HG03064 (cell line): ENCODE results near the gene C8B.

ENCODE experiments used
- ATAC-seq: cut with Tn5 transposase; IDR thresholded peaks from one replicate; pipeline ENCODE4 v1.9.1; 2021; ENCODE audit warnings: low read depth; ENCODE audit not compliant: unreplicated experiment

The C8B gene

DNA sequence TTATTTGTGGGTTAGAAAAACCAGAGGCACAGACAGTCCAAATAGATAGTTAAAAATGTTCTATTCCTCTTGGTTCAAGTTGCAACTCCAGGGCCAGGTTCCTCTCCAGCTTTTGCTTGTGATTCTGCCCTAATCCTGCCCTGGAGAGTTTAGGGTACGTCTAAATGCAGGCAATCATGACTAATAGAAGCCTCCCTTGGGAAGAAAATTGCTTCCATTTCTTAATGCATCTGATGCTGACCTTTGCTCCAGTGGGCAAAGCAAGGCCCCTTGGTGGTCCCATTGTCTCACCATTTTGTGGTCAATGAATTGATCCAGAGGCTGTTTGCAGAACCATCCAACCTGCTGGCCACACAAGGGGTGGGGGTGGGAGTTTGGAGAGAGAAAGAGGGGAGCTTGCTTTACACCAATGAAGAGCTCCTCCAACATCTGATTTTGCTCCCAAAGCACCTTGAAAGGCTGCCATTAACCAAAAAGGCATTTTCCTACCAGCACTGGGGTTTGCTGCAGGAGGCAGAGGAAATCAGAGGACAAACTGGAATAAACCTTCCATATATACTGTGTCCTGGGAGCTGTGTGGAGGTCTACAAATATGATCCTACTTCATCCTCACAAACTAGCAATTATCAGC, 31.3 kb downstream of the C8B start:
- no peak for ATAC-seq

DNA sequence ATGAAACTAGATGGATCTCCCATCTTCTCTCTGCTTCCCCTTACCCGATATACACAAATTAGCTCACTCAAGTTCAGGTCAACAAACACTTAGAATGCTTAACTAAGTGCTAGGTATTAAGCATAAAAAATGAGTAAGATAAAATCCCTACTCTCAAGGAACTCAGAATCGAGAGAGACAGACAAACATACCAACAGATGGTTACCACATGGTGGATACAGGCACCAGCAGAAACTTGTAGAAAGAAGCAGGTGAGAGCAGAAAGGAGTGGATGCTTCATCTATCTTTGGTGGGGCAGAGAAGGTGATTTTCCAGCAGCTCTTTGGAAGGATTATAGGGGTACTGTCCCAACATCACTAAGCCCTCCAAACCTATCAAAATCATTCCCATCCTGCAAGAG, 32.2 kb downstream of the C8B start:
- ATAC-seq = no peak

- ATAC-seq = no peak
These were observed 32.7 kb downstream of the C8B start for GRCh38 chr1:56933161-56933560.

DNA sequence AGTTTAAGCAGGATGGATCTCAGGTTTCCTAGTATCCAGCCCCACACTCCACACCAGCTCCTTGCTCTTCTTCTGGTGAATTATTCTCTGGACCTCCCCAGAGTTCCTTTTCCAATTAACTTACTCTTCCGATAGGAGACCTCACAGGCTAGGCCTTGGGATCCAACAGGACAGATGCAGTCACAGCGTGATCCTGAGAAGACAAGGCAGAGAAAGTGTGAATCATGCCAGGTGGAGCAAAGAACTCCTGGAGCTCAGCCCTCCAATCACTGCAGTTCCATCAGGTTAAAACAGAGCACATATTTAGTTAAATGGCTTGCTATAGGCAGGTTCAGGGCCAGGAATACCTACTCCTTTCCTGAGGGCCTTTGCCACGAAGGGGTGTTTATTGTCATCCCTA, 34.1 kb downstream of the C8B start:
- ATAC-seq = no peak

DNA sequence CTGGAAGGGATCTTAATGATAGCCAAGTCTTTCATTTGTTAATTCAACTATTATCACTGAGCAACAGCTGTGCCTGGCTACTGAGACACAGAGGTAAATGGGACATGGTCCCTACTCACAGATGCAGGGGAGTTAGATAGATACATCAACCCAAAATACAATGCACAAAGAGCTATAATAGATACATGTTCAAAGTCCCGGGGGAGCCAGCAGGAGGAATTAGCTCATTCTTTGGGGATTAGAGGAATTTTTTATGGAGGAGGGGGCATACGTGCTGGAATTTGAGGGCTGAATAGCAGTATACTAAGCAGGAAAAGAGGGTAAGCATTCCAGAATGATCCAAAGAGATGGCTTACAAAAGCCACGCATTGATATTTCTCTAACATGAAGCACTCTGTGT, 34.6 kb downstream of the C8B start:
- no peak for ATAC-seq

DNA sequence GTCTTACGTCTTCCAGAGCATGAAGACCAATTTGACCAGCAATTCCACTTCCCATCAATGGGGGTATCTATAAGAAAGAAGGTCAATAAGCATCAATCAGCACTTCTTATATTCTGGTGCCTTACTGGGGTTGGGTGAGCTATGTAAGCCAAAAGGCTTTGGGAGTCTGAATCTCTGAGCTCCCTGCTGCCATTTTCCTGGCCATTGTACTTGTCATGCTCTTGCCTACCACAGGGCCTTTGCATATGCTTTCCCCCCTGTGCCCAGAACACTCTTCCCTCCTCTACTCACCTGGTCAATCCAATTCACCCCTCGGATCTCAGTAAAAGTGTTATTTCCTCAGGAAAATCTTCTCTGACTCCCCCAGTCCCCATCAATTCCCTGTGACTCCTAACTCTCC, 36.3 kb downstream of the C8B start:
- no peak for ATAC-seq

GRCh38 chr1:56927986-56928385, 37.8 kb downstream of the C8B start:
- ATAC-seq = no peak

DNA sequence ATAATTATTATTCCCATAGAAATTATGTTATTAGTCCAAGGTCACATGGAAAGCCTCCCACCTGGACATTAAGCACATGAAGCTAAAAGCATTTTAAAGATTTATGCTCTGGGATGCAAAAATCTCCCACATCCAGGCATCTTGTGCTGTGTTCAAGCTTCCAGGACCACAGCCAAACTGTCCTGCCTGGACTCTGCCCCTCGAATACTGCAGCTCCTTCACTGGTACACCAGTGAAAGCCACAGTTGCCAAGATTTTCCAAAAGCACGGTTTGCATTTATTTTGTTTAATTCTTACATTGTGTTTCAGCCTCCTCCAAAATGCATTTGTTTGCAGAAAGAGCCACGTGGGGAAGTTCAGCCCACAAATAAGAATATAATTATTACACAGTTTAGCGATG, 38.6 kb downstream of the C8B start:
- ATAC-seq = no peak

DNA sequence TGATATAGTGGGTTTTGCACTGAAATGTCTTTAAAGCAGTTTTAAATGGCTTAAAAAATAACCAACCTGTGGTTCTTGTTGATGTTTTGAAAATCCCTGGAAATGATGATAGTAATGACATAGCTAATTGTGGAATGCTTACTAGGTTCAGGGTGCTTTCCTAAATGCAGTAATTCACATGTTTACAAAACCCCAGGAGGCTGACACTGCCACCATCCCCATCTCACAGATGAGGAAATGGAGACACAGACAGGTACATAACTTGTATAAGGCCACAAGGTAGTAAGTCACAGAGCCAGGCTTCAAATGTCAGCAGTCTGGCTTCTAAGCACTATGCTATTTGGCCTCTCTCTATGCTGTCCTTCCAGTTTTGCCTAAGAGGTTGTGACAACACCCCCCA, 40.6 kb downstream of the C8B start:
- no peak for ATAC-seq

DNA sequence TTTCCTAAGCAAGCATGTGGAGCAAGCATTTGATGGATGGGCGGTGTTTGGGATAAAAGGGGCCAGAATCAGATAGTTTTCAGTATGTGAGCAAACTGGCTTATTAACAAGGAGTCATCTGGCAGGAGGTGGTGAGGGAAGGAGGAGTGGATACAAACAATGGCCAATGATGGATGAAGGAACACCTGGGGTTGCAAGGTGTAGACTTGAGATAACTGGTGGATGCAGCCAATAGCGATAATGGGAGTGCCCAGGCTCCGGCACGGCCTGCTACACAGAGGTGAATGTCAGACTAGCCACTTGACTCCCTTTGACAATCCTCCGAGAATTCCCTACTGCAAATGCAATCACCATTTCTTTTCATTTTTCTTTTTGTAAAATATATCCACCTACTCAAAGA, 41.7 kb downstream of the C8B start:
- no peak for ATAC-seq

- ATAC-seq = no peak
These were observed 42.6 kb downstream of the C8B start for GRCh38 chr1:56923201-56923600.

- ATAC-seq = no peak
These were observed 43.3 kb downstream of the C8B start for GRCh38 chr1:56922507-56922906.

GRCh38 chr1:56922070-56922469, 43.7 kb downstream of the C8B start:
- ATAC-seq = no peak

GRCh38 chr1:56921479-56921878, 44.3 kb downstream of the C8B start:
- no peak for ATAC-seq

DNA sequence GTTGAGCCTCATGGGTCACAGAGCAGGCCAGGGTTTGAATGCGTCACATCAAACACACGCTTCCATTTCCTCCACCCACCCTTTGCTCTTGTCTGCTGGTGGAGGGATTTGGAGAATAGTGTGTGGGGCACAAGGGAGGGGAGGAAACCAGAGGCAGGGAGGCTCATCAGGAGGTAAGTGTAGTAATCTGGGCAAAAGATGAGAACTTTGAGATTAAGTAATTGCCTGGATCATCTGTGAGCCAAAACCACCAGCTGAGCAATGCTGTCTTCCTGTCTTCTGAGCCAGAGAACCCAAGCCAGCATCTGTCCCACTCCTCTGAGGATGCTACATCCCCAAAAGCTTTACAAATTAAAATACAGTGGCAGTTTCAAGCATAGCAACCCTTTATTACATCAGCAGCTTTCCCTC, 45.2 kb downstream of the C8B start:
- no peak for ATAC-seq

- no peak for ATAC-seq
These were observed 48.5 kb downstream of the C8B start for GRCh38 chr1:56917356-56917755.

GRCh38 chr1:56916630-56917029, 49.2 kb downstream of the C8B start:
- ATAC-seq = no peak

DNA sequence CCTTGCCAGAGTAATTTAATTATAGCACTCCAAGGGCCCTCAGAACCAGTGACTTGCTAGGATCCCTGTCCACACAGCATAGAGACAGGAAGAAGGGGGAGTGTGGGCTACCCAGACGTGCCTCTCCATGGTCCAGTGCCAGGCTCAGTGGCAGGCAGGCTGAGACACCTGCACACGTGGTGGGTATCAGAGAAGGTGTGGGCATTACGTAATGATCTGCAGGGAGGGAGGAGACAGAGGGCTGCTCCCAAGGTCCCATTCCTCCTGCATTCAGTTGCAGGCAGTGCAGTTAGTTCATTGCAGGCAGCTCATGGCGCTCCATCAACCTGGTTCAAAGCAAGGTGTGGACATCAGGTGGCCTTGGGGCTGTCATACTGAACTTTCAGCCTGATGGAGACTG, 49.9 kb downstream of the C8B start:
- ATAC-seq = no peak

- ATAC-seq = no peak
These were observed 53.5 kb downstream of the C8B start for GRCh38 chr1:56912325-56912724.

DNA sequence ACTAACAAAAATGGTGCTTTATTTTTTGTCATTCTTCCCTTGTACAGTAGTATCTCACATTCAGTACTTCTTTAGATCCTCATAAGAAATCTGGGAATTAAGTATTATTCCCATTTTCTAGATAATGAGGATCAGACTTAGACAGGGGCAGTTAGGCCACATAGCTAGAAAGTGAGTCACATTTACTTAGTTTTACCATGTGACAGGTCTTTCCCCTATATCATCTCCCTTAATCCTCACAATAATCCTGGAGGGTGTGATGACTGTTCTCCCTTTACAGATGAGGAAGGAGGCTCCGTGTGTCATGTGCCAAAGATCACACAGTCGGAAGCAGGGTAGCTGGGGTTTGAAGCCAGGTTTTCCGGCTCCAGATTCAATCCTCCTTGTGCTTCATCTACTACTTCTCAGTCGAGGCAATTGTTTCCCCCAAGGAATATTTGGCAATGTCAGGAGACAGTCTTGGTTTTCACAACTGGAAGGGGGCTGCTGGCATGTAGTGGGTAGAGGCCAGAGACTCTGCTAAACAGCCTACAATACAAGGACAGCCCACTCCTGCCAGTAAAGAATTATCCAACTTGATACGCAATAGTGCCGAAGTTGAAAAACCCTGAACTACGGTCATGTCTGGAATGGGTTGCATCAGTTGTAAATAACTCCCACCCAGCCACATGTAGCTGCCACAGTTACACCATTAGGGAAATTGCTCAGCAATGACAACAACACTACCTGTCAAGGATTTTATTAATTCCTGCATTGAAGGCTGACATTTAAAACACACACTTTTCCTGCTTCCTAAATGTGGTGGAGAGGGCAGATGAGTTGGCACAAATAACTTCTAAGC, 54.5 kb downstream of the C8B start:
- no peak for ATAC-seq

DNA sequence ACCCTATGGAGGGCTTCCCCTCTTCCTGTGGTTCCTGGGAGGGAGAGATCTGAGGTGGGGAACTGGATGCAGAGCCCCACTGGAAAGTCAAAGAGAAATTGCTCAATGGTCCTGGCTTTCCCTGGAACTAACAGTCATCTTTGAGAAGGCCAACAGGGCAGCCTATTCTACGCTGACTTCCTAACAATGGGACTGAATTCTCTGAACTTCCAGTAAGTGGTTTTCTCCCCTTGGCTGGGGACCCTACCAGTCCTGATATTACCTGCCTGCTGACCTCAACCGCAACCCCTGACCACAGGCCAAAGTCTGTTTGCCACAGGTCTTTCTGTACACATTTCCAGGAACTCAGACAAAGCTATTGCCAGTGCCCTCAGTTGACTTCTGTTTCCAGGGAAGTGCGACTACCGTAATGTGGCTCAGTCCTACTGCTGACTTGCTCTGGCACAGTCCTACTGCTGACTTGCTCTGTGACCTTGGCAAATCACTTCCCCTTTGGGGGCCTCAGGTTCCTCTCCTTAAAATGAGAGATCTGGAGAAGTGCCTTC, 55.3 kb downstream of the C8B start:
- no peak for ATAC-seq

DNA sequence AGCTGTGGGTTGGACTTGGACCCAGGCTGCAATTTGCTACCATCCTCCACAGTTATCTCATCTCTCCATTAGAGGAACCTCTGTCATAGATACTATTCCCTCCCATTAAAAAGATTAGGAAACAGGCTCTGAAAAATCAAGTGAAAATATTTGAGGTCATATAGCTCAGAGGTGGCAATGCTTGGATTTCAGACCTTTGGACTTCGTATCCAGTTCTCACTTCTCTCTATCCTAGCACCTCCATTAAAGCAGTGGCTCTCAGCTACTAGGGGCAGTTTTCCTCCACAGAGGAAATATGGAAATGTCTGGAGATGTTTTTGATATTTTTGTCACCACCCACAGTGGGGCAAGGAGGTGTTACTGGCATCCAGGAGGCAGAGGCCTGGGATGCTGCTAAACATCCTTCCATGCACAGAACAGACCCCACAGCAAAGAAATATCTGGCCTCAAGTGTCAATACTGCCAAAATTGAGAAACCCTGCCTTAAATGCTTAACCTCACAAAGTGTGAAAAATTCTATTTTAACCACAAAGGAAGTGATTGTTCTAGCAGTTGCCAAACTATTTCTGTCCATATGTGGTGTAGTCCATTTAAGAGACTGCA, 57.1 kb downstream of the C8B start:
- ATAC-seq = no peak
